ENCODE measurements around the gene MOV10. TPM values are rescaled to one million over a fixed set of nuclear protein-coding genes. Genes with fewer than 3 reads are reported as not detected.
"Not testable (repeated sequence)": the region's sequence is repeated elsewhere in the genome, so short reads cannot be mapped to it uniquely, and the experiment has no call there.

The MOV10 gene
- total RNA-seq, 2 experiments from 2014 or later, result 100 to 102 TPM

GRCh38 chr1:112717263-112717873 is 42.9 kb downstream of the MOV10 start:
- POLR2A ChIA-PET, result interaction anchor here (1.3 kb wide), 1 partner anchor 355 kb away, joined by 6 read pairs; the partner anchor contains the start of gene LRIG2
- no peak overlapping the region for H3K27ac Mint-ChIP-seq
- CTCF ChIA-PET, result interaction anchor here (0.6 to 7.9 kb wide), 12 partner anchors 9 to 937 kb away, joined by 3 to 96 read pairs (median 10); partner anchors contain the start of genes LRIG2 and MOV10
- no peak overlapping the region for H3K4me3 Mint-ChIP-seq
- H3K36me3 Mint-ChIP-seq (ENCODE audit: low read depth), result no peaks in the 10 kb centered on the region
- peaks cover 55% of the 10 kb centered on the region for H3K27me3 Mint-ChIP-seq
- no peaks in the 10 kb centered on the region for H3K9me3 Mint-ChIP-seq
- DNase-seq, result no peak
- H3K4me1 Mint-ChIP-seq, result peaks cover 32% of the 10 kb centered on the region

DNA sequence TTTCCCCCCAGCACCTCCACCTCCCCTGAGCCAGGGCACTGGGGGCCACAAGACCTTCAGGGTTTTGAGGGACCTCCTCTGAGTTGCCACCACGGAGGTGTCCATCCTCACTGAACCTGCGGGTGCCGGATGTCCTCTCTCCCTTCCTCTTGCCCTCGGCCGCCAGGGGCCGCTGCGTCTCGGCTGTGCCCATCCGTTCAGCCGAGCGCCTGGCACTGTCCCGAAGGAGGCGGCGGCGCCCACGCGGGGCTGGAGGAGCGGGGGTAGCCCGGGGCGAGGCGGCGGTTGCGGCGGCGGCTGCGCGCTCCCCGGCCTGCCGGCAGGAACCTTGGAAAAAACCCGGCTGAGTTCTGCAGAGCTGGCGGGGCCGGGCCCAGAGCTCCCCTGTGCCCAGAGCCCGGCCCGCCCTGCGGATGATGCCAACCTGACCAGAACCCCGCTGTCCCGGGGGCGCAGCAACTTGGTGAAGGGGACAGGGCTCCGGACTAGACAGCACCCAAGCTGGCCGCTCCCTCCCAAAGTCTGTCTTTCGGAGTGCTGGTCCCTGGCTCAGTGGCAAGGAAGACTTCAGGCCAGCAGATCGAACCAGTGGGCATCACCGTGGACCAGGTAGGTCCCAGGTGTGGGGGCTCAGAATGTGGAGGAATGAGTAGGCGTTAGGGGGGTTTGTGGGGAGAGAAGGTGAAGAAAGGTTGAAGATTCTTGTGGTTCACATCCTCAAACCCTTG is 44.4 kb downstream of the MOV10 start:
- peak; percentile 81 for DNase-seq
- no peak overlapping the region for H3K4me3 Mint-ChIP-seq
- H3K27ac Mint-ChIP-seq, result no peak overlapping the region
- peaks cover 46% of the 10 kb centered on the region for H3K27me3 Mint-ChIP-seq
- POLR2A ChIA-PET, result no interaction called here
- H3K9me3 Mint-ChIP-seq, result no peaks in the 10 kb centered on the region
- CTCF ChIA-PET, result interaction anchor here (0.6 to 7.9 kb wide), 14 partner anchors 9 to 956 kb away, joined by 3 to 96 read pairs (median 3); partner anchors contain the start of gene LRIG2
- no peaks in the 10 kb centered on the region for H3K36me3 Mint-ChIP-seq (ENCODE audit: low read depth)
- peaks cover 40% of the 10 kb centered on the region for H3K4me1 Mint-ChIP-seq

DNA sequence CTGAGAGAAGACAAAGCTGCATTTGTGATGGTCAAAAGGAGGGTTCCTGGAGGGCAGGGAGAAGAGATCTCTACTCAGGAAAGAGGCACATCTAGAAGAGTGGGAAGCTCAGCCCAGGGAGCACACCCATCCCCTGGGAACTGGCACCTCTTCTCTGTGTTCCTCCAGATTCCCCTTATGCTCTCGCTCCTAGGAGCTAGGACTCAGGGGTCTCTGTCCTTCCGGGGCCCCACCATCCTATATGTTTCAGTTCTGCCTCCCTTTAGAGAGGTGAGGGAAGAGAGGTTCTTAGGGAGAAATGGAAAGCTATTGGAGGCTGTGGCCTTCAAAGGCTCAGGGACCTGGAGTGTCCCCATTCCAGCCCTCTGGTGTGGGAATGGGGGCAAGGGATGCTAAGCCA is 45.2 kb downstream of the MOV10 start:
- Mint-ChIP-seq H3K27ac (no peak overlapping the region), H3K27me3 (peaks cover 38% of the 10 kb centered on the region), H3K36me3 (ENCODE audit: low read depth) (no peaks in the 10 kb centered on the region), H3K4me1 (peaks cover 33% of the 10 kb centered on the region), H3K4me3 (no peak overlapping the region), H3K9me3 (no peaks in the 10 kb centered on the region)
- CTCF ChIA-PET, result interaction anchor here (0.7 to 7.9 kb wide), 5 partner anchors 10 to 353 kb away, joined by 3 to 96 read pairs (median 13); partner anchors contain the start of gene LRIG2
- DNase-seq, result no peak
- POLR2A ChIA-PET, result interaction anchor here (1.4 kb wide), 1 partner anchor 353 kb away, joined by 5 read pairs; the partner anchor contains the start of gene LRIG2

GRCh38 chr1:112720800-112721199 is 46.3 kb downstream of the MOV10 start:
- no peak for DNase-seq
- no peak overlapping the region for H3K27ac Mint-ChIP-seq
- ChIA-PET POLR2A (interaction anchor here (1.4 kb wide), 1 partner anchor 352 kb away, joined by 5 read pairs; the partner anchor contains the start of gene LRIG2), CTCF (interaction anchor here (1.6 to 7.9 kb wide), 3 partner anchors 80 to 352 kb away, joined by 3 to 96 read pairs (median 18); partner anchors contain the start of gene LRIG2)
- H3K36me3 Mint-ChIP-seq (ENCODE audit: low read depth), result no peaks in the 10 kb centered on the region
- H3K4me3 Mint-ChIP-seq, result no peak overlapping the region
- peaks cover 39% of the 10 kb centered on the region for H3K27me3 Mint-ChIP-seq
- H3K9me3 Mint-ChIP-seq, result no peaks in the 10 kb centered on the region
- H3K4me1 Mint-ChIP-seq, result peaks cover 29% of the 10 kb centered on the region

DNA sequence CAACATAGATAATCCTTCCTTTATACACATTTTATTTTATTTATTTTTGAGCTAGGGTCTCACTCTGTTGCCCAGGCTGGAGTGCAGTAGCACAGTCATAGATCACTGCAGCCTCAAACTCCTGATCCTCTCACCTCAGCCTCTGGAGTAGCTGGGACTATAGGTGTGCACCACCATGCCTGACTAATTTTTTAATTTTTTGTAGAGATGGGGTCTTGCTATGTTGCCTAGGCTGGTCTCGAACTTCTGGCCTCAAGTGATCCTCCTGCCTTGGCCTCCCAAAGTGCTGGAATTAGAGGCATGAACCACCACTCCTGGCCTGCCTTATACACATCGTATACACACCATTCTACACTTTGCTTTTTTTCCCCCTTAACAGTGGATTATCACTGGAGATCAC is 46.8 kb downstream of the MOV10 start:
- ChIA-PET POLR2A (interaction anchor here (1.4 kb wide), 1 partner anchor 352 kb away, joined by 5 read pairs; the partner anchor contains the start of gene LRIG2), CTCF (interaction anchor here (0.5 to 7.9 kb wide), 6 partner anchors 80 to 948 kb away, joined by 3 to 96 read pairs (median 4); partner anchors contain the start of gene LRIG2)
- H3K27me3 Mint-ChIP-seq, result peaks cover 39% of the 10 kb centered on the region
- H3K4me3 Mint-ChIP-seq; DNase-seq; H3K36me3 Mint-ChIP-seq (ENCODE audit: low read depth); H3K27ac Mint-ChIP-seq; H3K9me3 Mint-ChIP-seq: not testable (repeated sequence)
- peaks cover 24% of the 10 kb centered on the region for H3K4me1 Mint-ChIP-seq

- Mint-ChIP-seq H3K27me3 (peaks cover 38% of the 10 kb centered on the region), H3K4me3 (no peak overlapping the region), H3K36me3 (ENCODE audit: low read depth) (no peaks in the 10 kb centered on the region), H3K27ac (no peak overlapping the region), H3K4me1 (peaks cover 20% of the 10 kb centered on the region), H3K9me3 (no peaks in the 10 kb centered on the region)
- DNase-seq, result no peak
- ChIA-PET POLR2A (no interaction called here), CTCF (interaction anchor here (0.6 to 7.9 kb wide), 4 partner anchors 82 to 948 kb away, joined by 3 to 96 read pairs (median 12); partner anchors contain the start of gene LRIG2)
These were observed 47.6 kb downstream of the MOV10 start for GRCh38 chr1:112721966-112722524.

DNA sequence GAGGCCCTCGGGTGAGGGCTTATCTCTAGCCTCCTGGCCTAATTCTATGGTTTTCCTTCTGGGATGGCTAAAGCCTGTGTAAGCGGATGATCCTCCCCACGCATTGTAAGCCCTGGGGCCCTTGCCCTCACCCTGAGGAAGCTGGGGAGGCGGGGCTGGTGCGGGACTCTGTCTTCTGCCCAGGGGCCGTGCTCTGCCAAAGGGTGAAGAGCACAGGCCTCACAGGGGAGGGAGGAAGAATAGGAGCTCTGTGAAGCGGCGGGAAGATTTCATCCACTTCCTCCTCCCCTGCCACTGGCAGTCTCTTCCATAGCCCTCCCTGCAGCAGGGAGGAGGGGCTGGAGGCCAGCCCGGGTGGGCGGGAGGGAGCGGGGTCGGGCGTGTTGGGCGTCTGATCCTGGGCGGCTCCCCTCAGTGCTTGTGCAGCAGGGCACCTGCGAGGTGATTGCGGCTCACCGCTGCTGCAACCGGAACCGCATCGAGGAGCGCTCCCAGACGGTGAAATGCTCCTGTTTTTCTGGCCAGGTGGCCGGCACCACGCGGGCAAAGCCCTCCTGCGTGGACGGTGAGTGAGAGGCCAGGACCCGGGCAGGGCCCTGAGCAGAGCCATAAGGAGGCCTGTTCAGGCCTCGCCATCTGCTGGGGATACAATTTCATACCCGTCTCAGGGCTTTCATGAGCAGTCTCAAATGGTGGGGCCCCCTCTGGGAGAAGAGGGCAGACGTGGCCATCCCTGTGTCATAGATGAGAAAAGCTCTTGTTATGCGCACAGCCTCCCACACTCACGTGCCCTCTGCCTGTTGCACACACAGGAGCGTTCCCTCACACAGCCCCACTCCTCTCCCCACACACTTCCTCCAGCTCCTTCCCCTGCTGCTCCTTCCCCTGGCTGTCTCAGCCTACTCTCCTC is 48.4 kb downstream of the MOV10 start:
- ChIA-PET CTCF (interaction anchor here (1.4 kb wide), 1 partner anchor 320 kb away, joined by 3 read pairs; no protein-coding TSS in a partner anchor), POLR2A (no interaction called here)
- no peak overlapping the region for H3K4me3 Mint-ChIP-seq
- peaks cover 14% of the 10 kb centered on the region for H3K4me1 Mint-ChIP-seq
- H3K27ac Mint-ChIP-seq, result no peak overlapping the region
- no peaks in the 10 kb centered on the region for H3K36me3 Mint-ChIP-seq (ENCODE audit: low read depth)
- H3K27me3 Mint-ChIP-seq, result peaks cover 37% of the 10 kb centered on the region
- no peaks in the 10 kb centered on the region for H3K9me3 Mint-ChIP-seq
- no peak for DNase-seq

- H3K4me3 Mint-ChIP-seq, result no peak overlapping the region
- peaks cover 12% of the 10 kb centered on the region for H3K4me1 Mint-ChIP-seq
- H3K9me3 Mint-ChIP-seq, result no peaks in the 10 kb centered on the region
- ChIA-PET POLR2A (no interaction called here), CTCF (no interaction called here)
- H3K36me3 Mint-ChIP-seq (ENCODE audit: low read depth), result no peaks in the 10 kb centered on the region
- no peak for DNase-seq
- no peak overlapping the region for H3K27ac Mint-ChIP-seq
- H3K27me3 Mint-ChIP-seq, result peaks cover 36% of the 10 kb centered on the region
These were observed 49.0 kb downstream of the MOV10 start for GRCh38 chr1:112723511-112723839.

DNA sequence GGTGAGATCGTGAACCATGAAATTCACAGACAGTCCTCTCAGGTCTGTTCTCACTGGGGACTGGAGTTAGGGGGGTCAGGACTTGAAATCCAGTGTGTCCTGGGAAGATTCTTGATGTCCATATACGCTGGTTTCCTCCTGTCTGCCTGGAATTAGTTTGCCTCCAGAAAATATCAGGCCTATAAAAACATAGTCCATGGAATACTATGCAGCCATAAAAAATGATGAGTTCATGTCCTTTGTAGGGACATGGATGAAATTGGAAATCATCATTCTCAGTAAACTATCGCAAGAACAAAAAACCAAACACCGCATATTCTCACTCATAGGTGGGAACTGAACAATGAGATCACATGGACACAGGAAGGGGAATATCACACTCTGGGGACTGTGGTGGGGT is 49.8 kb downstream of the MOV10 start:
- Mint-ChIP-seq H3K4me1 (peaks cover 10% of the 10 kb centered on the region), H3K27me3 (peaks cover 31% of the 10 kb centered on the region)
- H3K36me3 Mint-ChIP-seq (ENCODE audit: low read depth); H3K4me3 Mint-ChIP-seq; H3K27ac Mint-ChIP-seq; CTCF ChIA-PET; H3K9me3 Mint-ChIP-seq; DNase-seq; POLR2A ChIA-PET: not testable (repeated sequence)

- Mint-ChIP-seq H3K27me3 (peaks cover 4% of the 10 kb centered on the region), H3K9me3 (no peaks in the 10 kb centered on the region), H3K4me1 (peaks cover 7% of the 10 kb centered on the region), H3K36me3 (ENCODE audit: low read depth) (no peaks in the 10 kb centered on the region), H3K27ac (no peak overlapping the region), H3K4me3 (no peak overlapping the region)
- ChIA-PET CTCF (interaction anchor here (0.8 kb wide), 1 partner anchor 12 kb away, joined by 4 read pairs; the partner anchor contains the start of gene PPM1J), POLR2A (no interaction called here)
- DNase-seq, result no peak
These were observed 53.3 kb downstream of the MOV10 start for GRCh38 chr1:112727716-112728115.

- H3K27me3 Mint-ChIP-seq; DNase-seq; H3K4me1 Mint-ChIP-seq; POLR2A ChIA-PET; CTCF ChIA-PET; H3K36me3 Mint-ChIP-seq (ENCODE audit: low read depth); H3K9me3 Mint-ChIP-seq; H3K4me3 Mint-ChIP-seq; H3K27ac Mint-ChIP-seq: not testable (repeated sequence)
These were observed 54.0 kb downstream of the MOV10 start for GRCh38 chr1:112728306-112728971.

DNA sequence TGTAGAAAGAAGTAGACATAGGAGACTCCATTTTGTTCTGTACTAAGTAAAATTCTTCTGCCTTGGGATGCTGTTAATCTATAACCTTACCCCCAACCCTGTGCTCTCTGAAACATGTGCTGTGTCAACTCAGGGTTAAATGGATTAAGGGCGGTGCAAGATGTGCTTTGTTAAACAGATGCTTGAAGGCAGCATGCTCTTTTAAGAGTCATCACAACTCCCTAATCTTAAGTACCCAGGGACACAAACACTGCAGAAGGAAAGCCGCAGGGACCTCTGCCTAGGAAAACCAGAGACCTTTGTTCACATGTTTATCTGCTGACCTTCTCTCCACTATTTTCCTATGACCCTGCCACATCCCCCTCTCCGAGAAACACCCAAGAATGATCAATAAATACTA is 54.6 kb downstream of the MOV10 start:
- H3K36me3 Mint-ChIP-seq (ENCODE audit: low read depth); H3K27ac Mint-ChIP-seq; H3K9me3 Mint-ChIP-seq; H3K4me3 Mint-ChIP-seq; H3K4me1 Mint-ChIP-seq; H3K27me3 Mint-ChIP-seq; POLR2A ChIA-PET; DNase-seq: not testable (repeated sequence)
- CTCF ChIA-PET, result interaction anchor here (1.0 kb wide), 2 partner anchors 9 to 13 kb away, joined by 3 to 6 read pairs; partner anchors contain the start of gene PPM1J
